Spinal cord (tissue), 10 donors: ENCODE results near the gene IFNA13. TPM values are rescaled to one million over a fixed set of nuclear protein-coding genes. Genes with fewer than 3 reads are reported as not detected.
A peak's percentile ranks its signal among the peaks of the same experiment; 100 is the strongest.

Experiments used
- DNase-seq, 6 donors: peaks; one replicate each; pipeline versions ENCODE4 v3.0.0 to v3.0.0-alpha.2; 2013 to 2015; ENCODE audit warnings: low spot score in 6 of 6, low read depth in 4 of 6
- H3K27ac ChIP-seq: one replicate; pipeline ENCODE4 v1.5.1; 2013; ENCODE audit warnings: low read depth, low read length, control low read depth
- H3K27me3 ChIP-seq: one replicate; pipeline ENCODE4 v1.6.1; 2013; ENCODE audit warnings: low read length; ENCODE audit not compliant: control insufficient read depth, insufficient read depth
- H3K36me3 ChIP-seq: one replicate; pipeline ENCODE4 v1.6.1; 2013; ENCODE audit warnings: low read length; ENCODE audit not compliant: control insufficient read depth, insufficient read depth
- H3K4me1 ChIP-seq: one replicate; pipeline ENCODE4 v1.6.1; 2013; ENCODE audit warnings: low read length; ENCODE audit not compliant: control insufficient read depth, insufficient read depth
- H3K4me3 ChIP-seq: one replicate; pipeline ENCODE4 v1.5.1; 2013; ENCODE audit warnings: low read depth, low read length, control low read depth
- H3K9me3 ChIP-seq: one replicate; pipeline ENCODE4 v1.6.1; 2013; ENCODE audit warnings: low read length; ENCODE audit not compliant: control insufficient read depth, insufficient read depth
- WGBS: methylation state at CpG from one replicate; pipeline ENCODE4 v1.1.5; 2013; ENCODE audit warnings: missing lambda C conversion rate; ENCODE audit not compliant: insufficient coverage; 5-methylcytosine and 5-hydroxymethylcytosine counted together
- long read RNA-seq, 4 donors: transcript quantifications; one replicate each; lab custom pipeline, GENCODE V29; 2026
- polyA plus RNA-seq, 2 donors: library from polyadenylated mRNA; unstranded; fragments of 120-200 nt; gene quantifications; one replicate each; pipeline ENCODE4 v1.2.1, GENCODE V29; 2013; ENCODE audit not compliant: insufficient read length in 2 of 2
- total RNA-seq, 2 donors: library from RNA; depleted of rRNA in 1 of 2; stranded (reverse); fragments of 120-200 nt in 1 of 2; fragments of >200 nt in 1 of 2; gene quantifications; one replicate each; pipeline versions ENCODE4 v1.2.3 to v1.2.4, GENCODE V29; 2013 to 2014
- donor health status: healthy.

Gene IFNA13
- total RNA-seq (not detected), polyA plus RNA-seq (not detected)
- long read RNA-seq, donor 1 = 0 reads
- long read RNA-seq, donor 2 = 0 reads
- long read RNA-seq, donor 3 = 0 reads
- long read RNA-seq, donor 4 = 0 reads

DNA sequence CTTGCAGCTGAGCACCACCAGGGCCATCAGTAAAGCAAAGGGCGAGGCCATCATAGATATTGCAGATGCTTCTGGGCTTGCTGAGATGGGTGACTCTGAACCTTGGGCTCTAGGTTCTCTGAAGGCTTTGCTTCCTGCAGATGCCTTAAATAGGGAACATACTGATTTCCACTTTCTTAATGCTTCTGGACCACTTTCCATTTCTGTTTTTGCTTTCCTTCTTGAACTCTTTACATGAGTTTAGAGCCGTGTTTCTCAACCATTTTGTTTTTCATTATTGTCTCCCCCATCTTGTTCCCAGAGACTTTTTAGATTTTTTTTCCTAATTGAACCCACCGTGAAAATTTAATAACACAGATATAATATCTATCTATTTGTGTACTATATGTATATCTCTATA lies at the start of gene IFNA13:
IFNA13 (minus strand) TSS at position 101 of the 400 bp plus-strand sequence; CDS start at position 54, 47 bp downstream.
- H3K4me1 ChIP-seq = no peaks in the 10 kb centered on the region
- H3K27ac ChIP-seq = no peak within 1 kb of the TSS
- no peak for DNase-seq
- H3K36me3 ChIP-seq = no peaks in the 10 kb centered on the region
- no peaks in the 10 kb centered on the region for H3K27me3 ChIP-seq
- no peak within 1 kb of the TSS for H3K4me3 ChIP-seq
- WGBS = 100% methylated on average over 2 of the region's 3 CpGs
- H3K9me3 ChIP-seq = no peaks in the 10 kb centered on the region

DNA sequence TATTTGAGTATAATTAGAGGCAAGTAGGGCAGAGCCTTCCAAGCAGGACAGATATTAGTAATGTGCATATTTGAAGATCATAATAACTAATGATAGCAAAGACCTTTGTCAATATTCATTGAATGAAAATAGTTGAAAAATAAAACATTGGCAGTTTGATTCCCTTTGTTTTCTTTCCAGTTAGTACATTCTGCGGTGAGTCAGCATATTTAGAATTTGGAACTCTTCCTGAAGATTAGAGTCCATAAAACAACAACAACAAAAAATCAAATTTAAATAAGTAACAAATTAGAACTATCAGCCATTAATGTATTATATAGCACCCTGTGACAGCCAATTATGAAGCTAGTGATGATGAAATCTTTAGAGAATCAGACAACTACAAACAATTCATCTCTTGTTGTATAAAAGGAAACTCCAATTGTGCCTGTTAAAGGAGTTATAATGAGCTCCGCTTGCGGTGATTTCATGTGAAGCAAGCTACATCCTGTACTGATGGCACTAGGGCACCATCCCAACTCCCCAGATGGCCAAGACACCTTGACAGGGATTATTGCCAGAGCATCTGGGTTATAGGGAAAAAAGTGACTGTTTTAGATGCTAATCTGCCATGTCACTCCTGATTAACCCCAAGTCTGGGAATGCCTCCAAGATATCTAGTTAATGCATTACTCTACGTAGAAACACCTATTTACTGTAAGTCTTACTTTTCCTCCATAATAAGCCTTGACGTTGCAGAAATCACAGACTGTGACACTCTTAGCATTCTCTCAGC lies 47.8 kb upstream of the IFNA13 start:
- no peak overlapping the region for H3K27ac ChIP-seq
- 73% methylated on average over 2 of the region's 5 CpGs for WGBS
- DNase-seq = peak in 2 of 6 donors; percentile 18 to 78

DNA sequence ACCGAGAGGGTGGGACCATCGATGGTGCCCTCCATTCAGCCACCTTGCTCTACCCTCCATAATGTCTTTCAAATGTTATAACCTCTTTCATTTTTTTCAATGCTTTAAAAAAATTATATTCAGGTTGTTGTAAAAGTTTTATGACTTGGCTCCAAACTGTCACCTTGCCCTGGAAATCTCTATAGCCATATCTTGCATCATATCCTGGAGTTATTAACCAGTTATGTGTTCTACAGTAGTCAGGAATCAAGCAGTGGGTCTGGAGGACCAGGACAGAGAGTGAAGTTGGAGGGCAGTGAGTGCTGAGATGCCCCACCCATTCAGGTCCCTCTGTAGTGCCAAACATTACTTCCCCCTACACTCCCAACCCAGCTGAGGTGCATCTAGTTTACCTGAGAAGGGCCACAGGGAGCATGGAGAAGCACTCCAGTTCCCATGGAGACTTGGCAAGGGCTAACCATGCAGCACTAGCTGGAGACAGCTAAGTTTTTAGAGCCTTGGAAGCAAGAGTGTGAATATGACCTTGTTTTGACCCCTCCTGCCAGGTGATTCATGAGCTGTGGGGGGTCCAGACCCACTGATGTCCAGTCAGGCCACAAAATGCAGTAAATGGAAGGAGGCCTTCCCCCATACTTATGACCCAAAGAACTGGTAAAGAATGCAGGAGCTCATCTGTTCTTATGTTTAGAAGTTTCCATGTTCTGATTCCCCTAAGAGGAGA lies 46.5 kb upstream of the IFNA13 start:
- H3K4me3 ChIP-seq = no peak overlapping the region
- no peaks in the 10 kb centered on the region for H3K27me3 ChIP-seq
- no peaks in the 10 kb centered on the region for H3K36me3 ChIP-seq
- no peaks in the 10 kb centered on the region for H3K4me1 ChIP-seq
- H3K27ac ChIP-seq = no peak overlapping the region
- DNase-seq = no peak
- no peaks in the 10 kb centered on the region for H3K9me3 ChIP-seq
- WGBS = no CpG with 5 or more reads among the region's 2 CpGs

More for the DNA sequence above, 47.8 kb upstream of the IFNA13 start:
- no peaks in the 10 kb centered on the region for H3K36me3 ChIP-seq
- H3K4me1 ChIP-seq = no peaks in the 10 kb centered on the region
- no peak overlapping the region for H3K4me3 ChIP-seq
- H3K9me3 ChIP-seq = no peaks in the 10 kb centered on the region
- H3K27me3 ChIP-seq = no peaks in the 10 kb centered on the region

DNA sequence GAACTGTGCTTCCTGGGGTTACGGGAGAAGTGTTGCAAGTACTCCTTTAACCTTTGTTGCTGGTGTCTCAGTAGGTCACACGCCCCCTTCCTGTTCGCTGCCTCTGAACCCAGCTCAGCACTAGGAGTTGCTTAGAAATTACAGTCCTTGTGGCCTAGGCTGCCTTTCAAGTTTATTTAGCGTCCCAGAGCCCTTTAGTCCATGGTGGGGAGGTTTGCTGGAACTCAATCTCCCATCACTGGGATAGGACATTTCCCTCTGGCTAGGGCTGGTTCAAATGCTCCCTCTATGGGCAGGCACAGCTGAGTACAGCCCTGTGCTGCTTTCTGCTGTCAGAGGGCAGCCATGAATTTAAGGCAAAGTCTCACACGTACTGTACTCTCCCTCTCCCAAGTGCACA lies 45.8 kb upstream of the IFNA13 start:
- WGBS = 95% methylated on average over 3 of the region's 5 CpGs
- H3K4me3 ChIP-seq = no peak overlapping the region
- H3K9me3 ChIP-seq = no peaks in the 10 kb centered on the region
- DNase-seq = no peak
- H3K36me3 ChIP-seq = no peaks in the 10 kb centered on the region
- no peaks in the 10 kb centered on the region for H3K27me3 ChIP-seq
- H3K27ac ChIP-seq = no peak overlapping the region
- no peaks in the 10 kb centered on the region for H3K4me1 ChIP-seq

DNA sequence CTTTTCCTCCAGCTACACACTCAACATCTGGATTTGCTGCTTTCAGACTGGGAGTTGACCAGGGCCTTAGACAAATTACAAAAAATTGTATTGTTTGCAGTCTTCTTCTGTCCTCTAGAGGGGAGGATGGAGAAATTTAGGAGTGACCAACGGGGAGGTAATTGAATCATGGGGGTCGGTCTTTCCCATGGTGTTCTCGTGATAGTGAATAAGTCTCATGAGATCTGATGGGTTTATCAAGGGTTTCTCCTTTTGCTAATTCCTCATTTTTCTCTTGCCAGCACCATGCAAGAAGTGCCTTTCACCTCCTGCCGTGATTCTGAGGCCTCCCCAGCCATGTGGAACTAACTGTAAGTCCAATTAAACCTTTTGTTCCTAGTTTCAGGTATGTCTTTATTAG lies 45.3 kb upstream of the IFNA13 start:
- no CpG with 5 or more reads among the region's 4 CpGs for WGBS
- Histone ChIP-seq H3K27ac (no peak overlapping the region), H3K4me3 (no peak overlapping the region), H3K4me1 (no peaks in the 10 kb centered on the region), H3K27me3 (no peaks in the 10 kb centered on the region), H3K9me3 (no peaks in the 10 kb centered on the region), H3K36me3 (no peaks in the 10 kb centered on the region)
- DNase-seq = no peak

DNA sequence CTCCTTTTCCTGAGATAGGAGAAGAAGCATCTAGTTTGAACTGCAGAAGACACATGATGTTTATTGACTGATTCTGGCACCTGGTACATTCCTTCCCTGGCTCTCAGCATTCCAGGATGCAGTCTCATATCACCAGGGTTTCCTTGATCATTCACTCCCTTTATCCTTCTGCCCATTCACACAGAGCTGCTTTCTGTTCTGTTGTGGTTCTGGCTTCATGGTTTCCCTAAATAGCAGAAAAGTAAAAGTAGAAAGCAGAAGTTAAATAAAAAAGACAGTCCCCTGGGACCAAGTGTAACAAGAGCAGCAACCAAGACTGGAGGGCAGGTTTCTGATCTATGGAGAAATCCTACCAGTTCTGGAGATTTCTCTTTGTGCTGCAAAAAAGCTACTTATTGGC lies 44.2 kb upstream of the IFNA13 start:
- Histone ChIP-seq H3K27ac (no peak overlapping the region), H3K9me3 (no peaks in the 10 kb centered on the region), H3K27me3 (no peaks in the 10 kb centered on the region), H3K4me1 (no peaks in the 10 kb centered on the region), H3K36me3 (no peaks in the 10 kb centered on the region), H3K4me3 (no peak overlapping the region)
- peak in 1 of 6 donors; percentile 4 for DNase-seq

DNA sequence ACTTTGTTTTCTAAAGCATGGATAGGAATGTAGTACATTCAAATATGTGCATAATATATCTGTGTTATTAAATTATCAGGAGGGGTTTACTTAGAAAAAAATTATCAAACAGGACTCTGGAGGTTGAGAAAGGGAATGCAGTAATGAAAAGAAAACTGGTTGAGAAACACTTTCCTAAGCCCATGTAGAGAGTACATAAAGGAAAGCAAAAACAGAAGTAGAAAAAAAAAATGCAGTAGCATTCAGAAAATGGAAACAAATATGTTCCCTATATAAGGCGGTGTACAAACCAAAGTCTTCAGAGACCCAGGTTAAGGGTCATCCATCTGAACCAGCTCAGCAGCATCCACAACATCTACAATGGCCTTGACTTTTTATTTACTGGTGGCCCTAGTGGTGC lies 41.0 kb upstream of the IFNA13 start, which contains the start of gene IFNA8:
IFNA8 (plus strand) TSS at position 301 of the 400 bp plus-strand sequence; CDS start at position 361, 60 bp downstream.
- Histone ChIP-seq H3K36me3 (no peaks in the 10 kb centered on the region), H3K9me3 (no peaks in the 10 kb centered on the region), H3K4me3 (no peak within 1 kb of the TSS), H3K27me3 (no peaks in the 10 kb centered on the region), H3K27ac (no peak within 1 kb of the TSS), H3K4me1 (no peaks in the 10 kb centered on the region)
- no peak for DNase-seq
- 100% methylated on average over 1 of the region's 1 CpG for WGBS

DNA sequence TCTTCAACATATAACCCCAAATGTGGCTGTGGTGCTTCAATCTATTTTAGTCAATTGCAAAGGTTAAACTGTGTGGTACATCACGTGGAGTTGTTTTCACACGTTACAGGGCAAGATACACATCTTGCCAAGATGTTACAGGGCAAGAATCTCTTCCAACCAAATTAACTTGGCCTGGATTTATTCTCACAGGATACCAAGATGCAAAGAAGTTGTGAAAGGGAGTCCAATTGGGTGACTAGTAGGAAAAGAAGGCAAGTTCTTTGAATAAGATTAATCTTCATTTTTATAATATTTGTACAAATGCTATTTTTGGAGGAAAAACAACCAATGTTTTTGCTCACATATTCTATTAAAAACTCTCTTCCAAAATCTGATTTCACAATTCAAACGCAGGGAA lies 36.3 kb upstream of the IFNA13 start:
- H3K27me3 ChIP-seq = peaks cover 14% of the 10 kb centered on the region
- no peak for DNase-seq
- H3K27ac ChIP-seq = no peak overlapping the region
- H3K4me3 ChIP-seq = no peak overlapping the region
- no CpG with 5 or more reads among the region's 3 CpGs for WGBS
- no peaks in the 10 kb centered on the region for H3K9me3 ChIP-seq
- H3K36me3 ChIP-seq = no peaks in the 10 kb centered on the region
- peaks cover 9% of the 10 kb centered on the region for H3K4me1 ChIP-seq

DNA sequence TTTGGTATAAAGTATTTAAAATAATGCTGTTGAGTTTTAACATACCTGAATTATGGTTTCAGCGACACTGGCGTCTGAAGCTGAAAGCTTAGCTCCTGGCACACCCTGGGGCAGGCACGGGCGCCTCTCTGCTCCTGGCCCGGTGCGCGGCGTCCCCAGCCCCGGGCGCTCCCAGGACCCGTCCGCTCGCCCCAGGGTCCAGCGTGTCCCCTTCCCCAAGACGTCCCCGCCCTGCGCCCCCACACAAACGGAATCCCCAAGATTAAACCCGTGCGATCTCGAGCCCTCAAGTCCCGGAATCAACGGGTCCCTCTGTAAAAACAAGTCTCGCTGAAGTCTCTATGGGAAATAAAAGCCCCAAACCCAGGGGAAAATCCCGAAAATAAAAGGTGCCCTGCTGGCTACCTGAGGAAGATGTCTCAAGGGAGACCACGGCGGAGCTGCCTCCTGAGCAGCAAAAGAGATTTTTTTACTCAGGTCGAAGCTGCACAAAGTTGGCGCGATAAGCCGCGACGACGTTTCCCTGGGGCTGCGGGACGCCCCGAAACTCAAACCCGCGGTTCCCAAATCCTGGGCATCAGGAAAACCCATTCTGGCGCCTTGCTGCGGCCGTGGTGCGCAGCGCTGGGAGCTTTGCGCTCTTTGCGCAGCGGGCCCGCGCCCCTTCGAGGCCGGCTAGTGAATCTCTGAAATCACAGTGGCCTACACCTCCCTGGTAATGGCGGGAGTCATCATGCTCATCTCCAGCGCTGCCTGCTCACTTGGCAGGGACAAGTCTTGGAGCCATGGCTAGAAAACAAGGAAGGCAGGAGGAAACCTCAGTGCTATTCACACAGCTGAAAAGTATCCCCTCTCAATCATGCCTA lies 34.8 kb upstream of the IFNA13 start:
- WGBS = under 1% methylated on average over 52 of the region's 53 CpGs
- Histone ChIP-seq H3K4me1 (peaks cover 9% of the 10 kb centered on the region), H3K9me3 (no peaks in the 10 kb centered on the region), H3K4me3 (peak overlapping the region; percentile 29), H3K27ac (no peak overlapping the region), H3K36me3 (no peaks in the 10 kb centered on the region), H3K27me3 (peaks cover 18% of the 10 kb centered on the region)
- DNase-seq = peak in 2 of 6 donors; percentile 47 to 53
